ENCODE data around the gene COPS3.
"Not testable (repeated sequence)": the region's sequence is repeated elsewhere in the genome, so short reads cannot be mapped to it uniquely, and the experiment has no call there.

The COPS3 gene

DNA sequence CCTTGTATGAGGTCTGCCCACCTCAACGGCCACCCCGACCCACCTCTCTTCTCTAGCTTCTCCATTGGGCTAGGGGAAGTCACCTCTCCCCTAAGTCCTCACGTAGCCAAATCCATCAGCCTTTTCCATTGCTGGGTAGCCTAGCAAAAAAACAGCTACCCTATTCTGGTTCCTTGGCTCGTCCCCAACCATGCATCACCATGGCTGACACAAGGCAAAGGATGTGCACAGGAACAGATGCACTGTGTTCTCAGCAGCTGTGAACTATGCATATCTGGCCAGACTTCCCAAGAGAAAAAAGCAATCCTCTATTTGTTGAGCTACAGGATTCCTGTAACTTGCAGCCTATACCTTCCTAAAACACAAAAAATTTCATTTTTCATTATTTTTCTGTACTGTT, 22.0 kb downstream of the COPS3 start:
- TF ChIP-seq, protein P1, sequence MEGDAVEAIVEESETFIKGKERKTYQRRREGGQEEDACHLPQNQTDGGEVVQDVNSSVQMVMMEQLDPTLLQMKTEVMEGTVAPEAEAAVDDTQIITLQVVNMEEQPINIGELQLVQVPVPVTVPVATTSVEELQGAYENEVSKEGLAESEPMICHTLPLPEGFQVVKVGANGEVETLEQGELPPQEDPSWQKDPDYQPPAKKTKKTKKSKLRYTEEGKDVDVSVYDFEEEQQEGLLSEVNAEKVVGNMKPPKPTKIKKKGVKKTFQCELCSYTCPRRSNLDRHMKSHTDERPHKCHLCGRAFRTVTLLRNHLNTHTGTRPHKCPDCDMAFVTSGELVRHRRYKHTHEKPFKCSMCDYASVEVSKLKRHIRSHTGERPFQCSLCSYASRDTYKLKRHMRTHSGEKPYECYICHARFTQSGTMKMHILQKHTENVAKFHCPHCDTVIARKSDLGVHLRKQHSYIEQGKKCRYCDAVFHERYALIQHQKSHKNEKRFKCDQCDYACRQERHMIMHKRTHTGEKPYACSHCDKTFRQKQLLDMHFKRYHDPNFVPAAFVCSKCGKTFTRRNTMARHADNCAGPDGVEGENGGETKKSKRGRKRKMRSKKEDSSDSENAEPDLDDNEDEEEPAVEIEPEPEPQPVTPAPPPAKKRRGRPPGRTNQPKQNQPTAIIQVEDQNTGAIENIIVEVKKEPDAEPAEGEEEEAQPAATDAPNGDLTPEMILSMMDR (IDR thresholded peaks at IDR 0.05): no peak

DNA sequence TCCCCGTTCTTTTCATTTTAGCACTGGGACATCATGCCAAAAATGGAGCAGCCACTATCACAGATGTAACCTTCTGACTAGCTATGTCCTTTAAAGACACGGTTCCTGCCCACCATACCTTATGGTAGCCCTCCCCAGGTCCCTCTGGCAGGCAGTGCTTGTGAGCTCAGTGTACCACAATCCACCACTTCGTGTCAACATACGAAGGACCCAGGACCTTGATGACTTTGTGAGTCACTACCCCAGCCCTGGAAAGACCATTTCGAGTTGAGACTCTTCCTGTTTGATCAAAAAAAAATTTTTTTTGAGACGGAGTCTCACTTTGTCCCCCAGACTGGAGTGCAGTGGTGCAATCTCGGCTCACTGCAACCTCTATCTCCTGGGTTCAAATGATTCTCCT, 23.0 kb downstream of the COPS3 start:
- Histone ChIP-seq H3K4me3 (ENCODE audit: low read depth, low read length) (no peak overlapping the region), H3K36me3 (ENCODE audit: control insufficient read depth, insufficient read depth, low read length) (no peaks in the 10 kb centered on the region), H3K79me2 (peaks cover 2% of the 10 kb centered on the region), H3K27ac (no peak overlapping the region), H2AFZ (no peak overlapping the region), H3K9me3 (ENCODE audit: control insufficient read depth, low read length) (no peaks in the 10 kb centered on the region), H3K27me3 (ENCODE audit: control insufficient read depth, insufficient read depth, low read length) (no peaks in the 10 kb centered on the region), H3K4me1 (no peaks in the 10 kb centered on the region), H3K9ac (no peak overlapping the region), H3K4me2 (ENCODE audit: low read length) (no peak overlapping the region)
- TF ChIP-seq, protein P1 (IDR thresholded peaks at IDR 0.05): no peak

More for the DNA sequence above, 22.0 kb downstream of the COPS3 start:
- no peak overlapping the region for H3K4me2 ChIP-seq (ENCODE audit: low read length)
- H3K27me3 ChIP-seq (ENCODE audit: control insufficient read depth, insufficient read depth, low read length): no peaks in the 10 kb centered on the region
- H3K9me3 ChIP-seq (ENCODE audit: control insufficient read depth, low read length): no peaks in the 10 kb centered on the region
- no peaks in the 10 kb centered on the region for H3K36me3 ChIP-seq (ENCODE audit: control insufficient read depth, insufficient read depth, low read length)
- peaks cover 2% of the 10 kb centered on the region for H3K79me2 ChIP-seq
- no peaks in the 10 kb centered on the region for H3K4me1 ChIP-seq
- no peak overlapping the region for H2AFZ ChIP-seq
- no peak overlapping the region for H3K4me3 ChIP-seq (ENCODE audit: low read depth, low read length)
- no peak overlapping the region for H3K9ac ChIP-seq
- no peak overlapping the region for H3K27ac ChIP-seq

DNA sequence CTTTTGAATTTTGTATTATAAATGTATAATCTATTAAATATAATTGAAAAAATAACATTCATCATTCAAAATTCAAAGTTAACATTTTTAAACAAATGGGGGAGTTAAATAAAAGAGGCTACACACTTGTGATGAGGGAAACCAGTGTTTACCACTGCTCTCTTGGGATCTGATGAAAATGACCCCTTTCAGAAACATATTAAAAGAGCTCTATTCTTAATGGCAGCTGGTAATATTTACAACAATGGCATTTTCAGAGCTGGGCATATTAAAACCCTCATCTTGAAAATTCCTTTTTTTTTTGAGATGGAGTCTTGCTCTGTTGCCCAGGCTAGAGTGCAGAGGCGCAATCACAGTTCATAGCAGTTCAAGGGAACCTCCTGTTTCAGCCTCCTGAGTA, 24.7 kb downstream of the COPS3 start:
- peaks cover 2% of the 10 kb centered on the region for H3K79me2 ChIP-seq
- H3K27ac ChIP-seq: no peak overlapping the region
- no peak overlapping the region for H3K4me3 ChIP-seq (ENCODE audit: low read depth, low read length)
- H3K36me3 ChIP-seq (ENCODE audit: control insufficient read depth, insufficient read depth, low read length): no peaks in the 10 kb centered on the region
- H3K4me1 ChIP-seq: no peaks in the 10 kb centered on the region
- no peak overlapping the region for H3K4me2 ChIP-seq (ENCODE audit: low read length)
- TF ChIP-seq, protein P1 (IDR thresholded peaks at IDR 0.05): no peak
- no peaks in the 10 kb centered on the region for H3K9me3 ChIP-seq (ENCODE audit: control insufficient read depth, low read length)
- no peak overlapping the region for H2AFZ ChIP-seq
- no peaks in the 10 kb centered on the region for H3K27me3 ChIP-seq (ENCODE audit: control insufficient read depth, insufficient read depth, low read length)
- H3K9ac ChIP-seq: no peak overlapping the region

DNA sequence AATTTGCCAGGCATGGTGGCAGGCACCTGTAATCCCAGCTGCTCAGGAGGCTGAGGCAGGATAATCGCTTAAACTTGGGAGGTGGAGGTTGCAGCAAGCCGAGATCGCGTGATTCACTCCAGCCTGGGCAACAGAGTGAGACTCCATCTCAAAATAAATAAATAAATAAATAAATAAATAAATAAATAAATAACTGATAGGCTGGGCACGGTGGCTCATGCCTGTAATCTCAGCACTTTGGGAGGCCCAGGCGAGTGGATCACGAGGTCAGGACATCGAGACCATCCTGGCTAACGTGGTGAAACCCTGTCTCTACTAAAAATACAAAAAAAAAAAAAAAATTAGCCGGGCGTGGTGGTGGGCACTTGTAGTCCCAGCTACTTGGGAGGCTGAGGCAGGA, 25.4 kb downstream of the COPS3 start:
- H3K4me1 ChIP-seq; H3K27me3 ChIP-seq (ENCODE audit: control insufficient read depth, insufficient read depth, low read length); H3K36me3 ChIP-seq (ENCODE audit: control insufficient read depth, insufficient read depth, low read length); H3K9me3 ChIP-seq (ENCODE audit: control insufficient read depth, low read length); H3K9ac ChIP-seq; H3K4me2 ChIP-seq (ENCODE audit: low read length); H3K4me3 ChIP-seq (ENCODE audit: low read depth, low read length); H3K27ac ChIP-seq; H3K79me2 ChIP-seq; H2AFZ ChIP-seq: not testable (repeated sequence)

DNA sequence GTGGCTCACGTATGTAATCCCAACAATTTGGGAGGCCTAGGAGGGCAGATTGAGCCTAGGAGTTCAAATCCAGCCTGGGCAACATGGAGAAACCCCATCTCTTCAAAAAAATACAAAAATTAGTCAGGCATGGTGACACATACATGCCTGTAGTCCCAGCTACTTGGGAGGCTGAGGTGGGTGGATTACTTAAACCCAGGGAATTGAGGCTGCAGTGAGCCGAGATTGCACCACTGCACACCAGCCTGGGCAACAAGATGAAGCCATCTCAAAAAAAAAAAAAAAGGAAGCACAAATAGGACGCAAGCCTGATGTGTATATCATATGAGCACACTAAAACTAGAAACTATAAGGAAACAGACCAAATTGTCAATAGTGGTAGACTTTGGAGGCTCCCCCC, 27.0 kb downstream of the COPS3 start:
- no peak overlapping the region for H3K27ac ChIP-seq
- no peak overlapping the region for H3K4me2 ChIP-seq (ENCODE audit: low read length)
- TF ChIP-seq, protein P1 (IDR thresholded peaks at IDR 0.05): no peak
- H3K9ac ChIP-seq: no peak overlapping the region
- no peaks in the 10 kb centered on the region for H3K4me1 ChIP-seq
- H3K27me3 ChIP-seq (ENCODE audit: control insufficient read depth, insufficient read depth, low read length): no peaks in the 10 kb centered on the region
- H3K36me3 ChIP-seq (ENCODE audit: control insufficient read depth, insufficient read depth, low read length): no peaks in the 10 kb centered on the region
- no peaks in the 10 kb centered on the region for H3K9me3 ChIP-seq (ENCODE audit: control insufficient read depth, low read length)
- H3K4me3 ChIP-seq (ENCODE audit: low read depth, low read length): no peak overlapping the region
- no peak overlapping the region for H2AFZ ChIP-seq
- peaks cover 2% of the 10 kb centered on the region for H3K79me2 ChIP-seq
